GM08714 (cell line): ENCODE measurements around the gene SCGB3A1.

Experiments used
- H3K4me3 ChIP-seq: fragments of 200-500 bp; sonication (Bioruptor generic); 2 replicates; pipeline ENCODE4 v1.5.1; 2014; ENCODE audit warnings: mild to moderate bottlenecking, low read length, inconsistent platforms
- ZNF274 ChIP-seq: IDR thresholded peaks from 2 replicates; pipeline ENCODE4 v1.6.1; 2012; ENCODE audit warnings: mild to moderate bottlenecking, low read depth, low read length

SCGB3A1 gene

DNA sequence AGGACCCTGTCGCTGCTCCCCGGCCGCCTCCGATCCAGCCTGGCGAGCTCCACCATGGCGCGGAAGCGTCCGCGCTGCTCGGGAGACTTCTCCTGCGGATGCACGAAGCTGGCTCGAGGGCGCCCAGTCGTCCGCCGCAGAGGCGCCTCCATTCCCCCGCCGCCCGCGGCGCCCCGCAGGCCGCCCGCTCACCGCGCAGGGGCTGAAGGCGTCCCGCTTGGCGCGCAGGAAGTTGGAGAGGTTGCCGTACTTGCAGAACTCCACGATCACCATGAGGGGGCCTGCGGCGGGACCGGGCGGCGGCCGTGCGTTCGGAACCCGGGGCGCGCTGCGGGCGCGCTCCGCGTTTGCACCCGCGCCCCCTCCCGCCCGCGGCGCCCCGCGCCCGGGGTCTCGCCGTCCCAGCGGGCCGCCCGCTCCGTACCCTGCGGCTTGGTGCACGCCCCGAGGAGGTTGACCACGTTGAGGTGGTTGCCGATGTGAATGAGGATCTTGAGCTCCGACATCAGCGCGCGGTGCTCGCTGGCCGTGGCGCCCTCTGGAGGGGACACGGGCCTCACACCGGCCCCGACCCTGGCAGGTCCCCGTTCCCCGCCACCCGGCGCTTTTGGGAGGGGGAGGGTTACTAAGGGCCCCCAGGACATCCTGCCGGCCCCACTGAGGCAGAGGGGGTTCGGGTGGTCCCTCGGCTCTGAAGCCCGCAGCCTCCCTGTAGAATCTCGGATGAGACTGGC is 27.7 kb upstream of the SCGB3A1 start:
- TF ChIP-seq ZNF274 = no peak
- no peak overlapping the region; the same call in 1 of the 2 replicates for H3K4me3 ChIP-seq

- H3K4me3 ChIP-seq = no peak overlapping the region; the same call in 1 of the 2 replicates
- TF ChIP-seq ZNF274 = no peak
Observed at GRCh38 chr5:180618487-180618828, 27.2 kb upstream of the SCGB3A1 start.

GRCh38 chr5:180613814-180614188 is 22.5 kb upstream of the SCGB3A1 start:
- no peak overlapping the region for H3K4me3 ChIP-seq
- no peak for TF ChIP-seq ZNF274

DNA sequence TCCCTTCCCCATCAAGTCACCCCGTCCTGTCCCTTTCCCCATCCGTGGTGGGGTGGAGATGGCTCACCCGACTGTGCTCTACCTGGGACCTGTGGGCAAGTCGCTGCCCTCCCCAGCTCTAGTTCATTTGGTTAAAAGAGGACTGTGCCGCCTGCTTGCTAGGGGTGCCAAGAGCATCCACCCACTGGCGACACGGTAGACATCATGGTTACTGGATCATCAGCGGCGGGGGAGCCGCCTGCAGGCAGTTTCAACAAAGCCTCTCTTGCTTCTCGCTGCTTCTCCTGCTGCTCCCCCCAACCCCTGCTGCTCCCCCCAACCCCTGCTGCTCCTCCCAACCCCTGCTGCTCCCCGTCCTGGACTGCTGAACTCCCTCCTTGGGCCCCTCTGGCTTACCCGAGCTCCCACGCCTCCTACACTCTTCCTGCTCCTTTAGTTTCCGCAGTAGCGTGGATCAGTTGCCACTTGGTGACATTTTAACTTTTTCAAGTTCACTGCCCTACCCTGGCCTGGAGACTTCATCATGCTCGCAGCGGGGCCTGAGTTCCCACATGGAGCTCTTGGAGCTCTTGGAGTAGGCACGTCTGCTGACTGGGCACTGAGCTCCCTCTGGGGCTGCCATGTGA is 22.0 kb upstream of the SCGB3A1 start:
- H3K4me3 ChIP-seq = no peak overlapping the region
- TF ChIP-seq ZNF274 = no peak

GRCh38 chr5:180612683-180613082 is 21.4 kb upstream of the SCGB3A1 start:
- H3K4me3 ChIP-seq = no peak overlapping the region
- no peak for TF ChIP-seq ZNF274

DNA sequence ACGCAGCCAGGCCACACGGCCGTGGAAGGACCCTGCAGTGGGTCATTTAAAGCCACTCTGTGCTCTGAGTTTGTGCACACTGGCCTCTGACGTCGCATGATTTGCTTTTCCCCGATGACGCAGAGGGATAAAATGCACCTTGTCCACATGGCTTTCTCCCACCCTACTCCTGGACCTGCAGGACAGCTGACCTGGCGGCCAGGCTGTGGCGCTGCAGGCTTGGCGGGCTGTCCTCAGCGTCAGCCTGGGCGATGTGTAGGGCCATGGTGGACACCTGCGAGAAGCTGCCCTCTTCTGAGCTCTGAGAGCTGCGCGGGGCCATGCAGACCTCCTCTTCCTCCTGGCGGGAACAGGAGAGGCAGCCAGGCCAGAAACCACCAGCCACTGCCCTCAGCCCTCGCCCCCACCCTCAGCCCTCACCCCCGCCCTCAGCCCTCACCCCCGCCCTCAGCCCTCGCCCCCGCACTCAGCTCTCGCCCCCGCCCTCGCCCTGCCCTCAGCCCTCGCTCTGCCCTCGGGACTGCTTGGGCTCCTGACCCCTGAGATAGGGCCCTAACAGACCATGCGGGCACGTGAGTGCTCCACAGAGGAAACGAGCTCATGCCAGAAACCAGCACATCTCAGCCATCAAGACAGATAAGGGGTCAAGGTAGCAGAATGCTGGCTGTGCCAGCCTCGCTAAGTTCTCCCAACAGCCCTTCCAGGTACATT is 20.0 kb upstream of the SCGB3A1 start:
- H3K4me3 ChIP-seq = no peak overlapping the region
- no peak for TF ChIP-seq ZNF274

DNA sequence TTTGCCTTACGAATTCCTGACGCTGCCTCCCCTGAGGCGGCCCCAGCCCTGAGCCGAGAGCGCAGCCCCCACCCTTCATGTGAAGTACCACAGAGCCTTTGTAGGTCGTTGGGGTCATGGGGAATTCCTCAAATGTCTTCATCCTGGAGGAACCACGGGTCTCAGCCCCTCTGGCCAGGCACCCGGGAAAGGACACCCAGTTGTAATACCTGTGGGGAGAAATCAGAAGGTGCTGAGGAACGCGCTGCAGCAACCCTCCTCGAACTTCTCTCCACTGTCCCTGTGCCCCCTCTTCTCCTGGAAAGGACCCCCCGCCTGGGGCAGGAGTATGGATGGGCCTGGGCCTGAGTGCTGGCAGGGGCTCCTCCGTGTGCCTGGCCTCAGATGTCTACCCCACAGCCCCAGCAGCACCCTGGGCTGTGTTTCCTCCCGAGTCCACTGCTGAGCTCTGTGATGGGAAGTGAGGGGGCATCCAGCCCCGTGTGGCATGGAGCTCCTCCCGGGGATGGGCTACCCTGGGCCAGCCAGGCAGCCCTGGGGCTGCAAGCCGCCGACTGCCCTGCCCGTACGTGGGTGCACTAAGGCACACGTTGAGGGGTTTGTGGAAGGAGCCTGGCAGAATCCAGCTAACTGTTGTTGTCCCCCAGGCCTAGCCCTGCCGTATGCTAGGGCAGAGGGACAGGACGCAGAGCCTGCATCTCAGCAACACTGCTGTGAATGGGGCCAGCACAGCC is 18.7 kb upstream of the SCGB3A1 start:
- no peak overlapping the region for H3K4me3 ChIP-seq
- TF ChIP-seq ZNF274 = no peak

GRCh38 chr5:180609386-180609785 is 18.1 kb upstream of the SCGB3A1 start:
- H3K4me3 ChIP-seq = no peak overlapping the region
- TF ChIP-seq ZNF274 = no peak

DNA sequence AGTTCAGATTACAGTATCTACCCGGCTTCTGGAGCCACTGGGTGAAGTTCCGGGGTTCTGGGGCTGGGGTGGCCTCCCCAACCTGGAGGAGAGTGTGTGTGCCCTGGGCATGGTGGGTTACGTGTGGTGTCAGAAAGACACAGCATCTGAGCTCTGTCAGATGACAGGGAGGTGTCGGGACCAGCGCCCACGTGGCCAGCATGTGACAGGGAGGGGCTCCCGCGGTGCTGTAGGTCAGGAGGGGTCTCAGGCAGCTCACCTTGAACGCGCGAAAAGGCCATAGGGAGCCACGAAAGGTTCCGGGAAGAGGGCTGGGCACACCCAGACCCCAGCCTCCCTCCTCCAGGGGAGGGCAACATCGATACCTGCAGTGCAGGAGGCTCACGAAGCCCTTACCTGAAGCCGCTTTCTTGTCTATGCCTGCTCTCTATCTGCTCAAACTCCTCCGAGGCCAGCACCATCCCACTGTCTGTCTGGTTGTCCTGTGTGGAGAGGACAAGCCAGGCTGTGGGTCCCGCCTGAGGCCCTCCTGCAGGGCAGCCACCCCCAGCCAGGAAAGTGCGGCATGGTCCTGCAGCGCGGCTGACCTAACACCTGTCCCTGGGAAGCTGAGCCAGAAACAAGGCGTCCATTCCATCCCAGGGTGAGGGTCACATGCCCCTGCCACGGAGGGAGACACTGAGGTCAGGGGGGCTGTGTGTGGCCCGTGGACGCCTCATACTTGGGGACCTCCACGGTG is 17.4 kb upstream of the SCGB3A1 start:
- no peak overlapping the region for H3K4me3 ChIP-seq
- no peak for TF ChIP-seq ZNF274

DNA sequence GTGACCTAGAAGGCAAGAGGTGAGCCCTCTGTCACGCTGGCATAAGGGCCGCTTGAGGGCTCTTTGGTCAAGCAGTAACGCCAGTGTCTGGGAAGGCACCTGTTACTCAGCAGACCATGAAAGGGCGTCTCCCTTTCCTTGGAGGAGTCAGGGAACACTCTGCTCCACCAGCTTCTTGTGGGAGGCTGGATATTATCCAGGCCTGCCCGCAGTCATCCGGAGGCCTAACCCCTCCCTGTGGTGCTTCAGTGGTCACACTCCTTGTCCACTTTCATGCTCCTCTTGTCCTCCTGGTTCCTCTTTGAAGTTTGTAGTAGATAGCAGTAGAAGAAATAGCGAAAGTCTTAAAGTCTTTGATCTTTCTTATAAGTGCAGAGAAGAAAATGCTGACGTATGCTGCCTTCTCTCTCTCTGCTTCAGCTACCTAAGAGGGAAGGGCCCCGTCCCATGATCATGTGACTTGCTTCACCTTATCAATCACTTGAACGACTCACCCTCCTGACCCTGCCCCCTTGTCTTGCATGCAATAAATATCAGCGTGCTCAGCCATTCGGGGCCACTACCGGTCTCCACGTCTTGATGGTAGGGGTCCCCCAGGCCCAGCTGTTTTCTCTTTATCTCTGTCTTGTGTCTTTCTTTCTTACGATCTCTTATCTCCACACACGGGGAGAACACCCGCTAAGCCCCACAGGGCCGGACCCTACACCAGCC is 16.7 kb upstream of the SCGB3A1 start:
- H3K4me3 ChIP-seq = no peak overlapping the region
- no peak for TF ChIP-seq ZNF274

- no peak for TF ChIP-seq ZNF274
Observed at GRCh38 chr5:180606215-180606785, 15.0 kb upstream of the SCGB3A1 start.

DNA sequence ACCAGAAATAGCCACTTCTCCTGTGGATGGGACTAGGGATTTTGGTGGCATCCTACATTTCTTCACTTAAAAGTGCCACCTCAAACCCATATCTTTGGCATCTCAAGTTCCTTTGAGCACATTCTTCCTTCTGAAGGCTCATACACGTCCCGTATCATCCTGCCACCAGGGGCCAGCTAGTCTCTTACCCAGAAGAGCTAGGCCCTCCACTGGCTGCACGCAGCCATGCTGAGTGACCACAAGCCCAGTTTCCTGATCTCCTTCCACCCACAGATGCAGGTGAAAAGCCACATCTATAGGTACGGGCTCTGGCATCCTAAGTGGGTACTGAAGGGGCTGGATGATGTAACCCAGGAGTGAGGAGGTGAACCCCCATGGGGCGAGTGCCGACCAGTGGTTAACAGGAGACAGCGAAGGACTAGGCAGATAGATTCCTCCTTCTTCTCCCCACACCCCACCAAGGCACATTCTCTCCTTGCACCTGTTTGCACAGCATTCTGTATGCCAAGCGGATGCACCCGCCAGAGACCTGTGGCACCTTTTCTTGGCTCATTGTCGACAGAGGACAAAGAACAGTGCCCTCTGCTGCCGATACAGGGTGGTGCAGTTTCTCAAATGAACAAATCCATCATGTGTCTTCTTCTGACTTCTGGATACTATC is 14.4 kb upstream of the SCGB3A1 start:
- TF ChIP-seq ZNF274 = no peak

More at GRCh38 chr5:180606215-180606785, 15.0 kb upstream of the SCGB3A1 start:
- H3K4me3 ChIP-seq = no peak overlapping the region

More for the DNA sequence above, 14.4 kb upstream of the SCGB3A1 start:
- H3K4me3 ChIP-seq = no peak overlapping the region
